Neural progenitor cell (in vitro differentiated cells): ENCODE results near the gene PEMT. TPM values are rescaled to one million over a fixed set of nuclear protein-coding genes. Genes with fewer than 3 reads are reported as not detected.

Experiments used
- DNase-seq: peaks from one replicate; pipeline ENCODE4 v3.0.0-alpha.2; 2016; ENCODE audit warnings: low spot score
- H2AFZ ChIP-seq: fragments of 200-600 bp; sonication (generic); replicated peaks from 2 replicates; pipeline ENCODE4 v1.6.1; 2016; ENCODE audit warnings: antibody characterized with exemption
- H3F3A ChIP-seq: fragments of 200-600 bp; sonication (generic); 2 replicates; pipeline ENCODE4 v1.6.1; 2016; ENCODE audit warnings: antibody characterized with exemption, low read depth
- H3K27ac ChIP-seq: fragments of 200-600 bp; sonication (generic); 2 replicates; pipeline ENCODE4 v1.5.1; 2016; ENCODE audit warnings: mild to moderate bottlenecking
- H3K27me3 ChIP-seq: fragments of 200-600 bp; sonication (generic); 2 replicates; pipeline ENCODE4 v1.6.1; 2016; ENCODE audit warnings: mild to moderate bottlenecking, moderate library complexity
- H3K36me3 ChIP-seq: fragments of 200-600 bp; sonication (generic); 2 replicates; pipeline ENCODE4 v1.5.1; 2016
- H3K4me1 ChIP-seq: fragments of 200-600 bp; sonication (generic); 2 replicates; pipeline ENCODE4 v1.6.1; 2016; ENCODE audit warnings: mixed run types
- H3K4me2 ChIP-seq: fragments of 200-600 bp; sonication (generic); 2 replicates; pipeline ENCODE4 v1.6.1; 2016
- H3K4me3 ChIP-seq: fragments of 200-600 bp; sonication (generic); 2 replicates; pipeline ENCODE4 v1.5.1; 2016
- H3K79me2 ChIP-seq: fragments of 200-600 bp; sonication (generic); 2 replicates; pipeline ENCODE4 v1.6.1; 2016; ENCODE audit warnings: low read depth
- H3K9ac ChIP-seq: fragments of 200-600 bp; sonication (generic); 2 replicates; pipeline ENCODE4 v1.6.1; 2016
- H3K9me3 ChIP-seq: fragments of 200-600 bp; sonication (generic); 2 replicates; pipeline ENCODE4 v1.5.1; 2016; ENCODE audit warnings: low read depth
- H4K20me1 ChIP-seq: fragments of 200-600 bp; sonication (generic); 2 replicates; pipeline ENCODE4 v1.6.1; 2016; ENCODE audit warnings: low read depth
- H3K27ac Mint-ChIP-seq: 3 replicates; pipeline ENCODE4 v1.8.0; 2021; ENCODE audit warnings: mixed read lengths
- H3K27me3 Mint-ChIP-seq: 2 replicates; pipeline ENCODE4 v1.8.0; 2022; ENCODE audit warnings: low read depth, mild to moderate bottlenecking, inconsistent platforms, moderate library complexity, mixed read lengths; ENCODE audit not compliant: insufficient read depth
- H3K36me3 Mint-ChIP-seq: 3 replicates; pipeline ENCODE4 v1.8.0; 2021; ENCODE audit warnings: mixed read lengths
- H3K4me1 Mint-ChIP-seq: 3 replicates; pipeline ENCODE4 v1.8.0; 2021; ENCODE audit warnings: mixed read lengths
- H3K4me3 Mint-ChIP-seq: 3 replicates; pipeline ENCODE4 v1.8.0; 2021; ENCODE audit warnings: mild to moderate bottlenecking, moderate library complexity, mixed read lengths
- H3K9me3 Mint-ChIP-seq: 3 replicates; pipeline ENCODE4 v1.8.0; 2020; ENCODE audit warnings: mixed read lengths
- CTCF ChIP-seq: fragments of 200-600 bp; sonication (generic); IDR thresholded peaks from 2 replicates; pipeline ENCODE4 v1.5.1; 2017; ENCODE audit warnings: antibody characterized with exemption, mild to moderate bottlenecking
- EZH2 ChIP-seq: fragments of 200-600 bp; sonication (generic); IDR thresholded peaks from 2 replicates; pipeline ENCODE4 v1.6.1; 2017; ENCODE audit warnings: antibody characterized with exemption, mild to moderate bottlenecking, moderate library complexity
- EZH2phosphoT487 ChIP-seq: fragments of 200-600 bp; sonication (generic); IDR thresholded peaks from 2 replicates; pipeline ENCODE4 v1.6.1; 2017; ENCODE audit warnings: antibody characterized with exemption
- total RNA-seq: library from RNA; depleted of rRNA; stranded (reverse); fragments of >200 nt; gene quantifications from 2 replicates; pipeline ENCODE4 v1.2.3, GENCODE V29; 2015; ENCODE audit warnings: low replicate concordance

PEMT gene
- total RNA-seq, 1 donor from 2014 or later, result 17.7 TPM

- DNase-seq, result no peak
- no peak overlapping the region for H3K4me3 ChIP-seq
- no peak overlapping the region for H3K4me2 ChIP-seq
- peaks cover 13% of the 10 kb centered on the region for H3K4me1 Mint-ChIP-seq
- H3K27me3 Mint-ChIP-seq, result peaks cover 4% of the 10 kb centered on the region
- no peak overlapping the region for H2AFZ ChIP-seq
- no peaks in the 10 kb centered on the region for H3K36me3 ChIP-seq
- no peaks in the 10 kb centered on the region for H3F3A ChIP-seq
- no peaks in the 10 kb centered on the region for H3K27me3 ChIP-seq
- H4K20me1 ChIP-seq, result peaks cover 5% of the 10 kb centered on the region
- H3K9me3 Mint-ChIP-seq, result no peaks in the 10 kb centered on the region
- H3K4me3 Mint-ChIP-seq, result no peak overlapping the region
- H3K36me3 Mint-ChIP-seq, result no peaks in the 10 kb centered on the region
- H3K9ac ChIP-seq, result no peak overlapping the region
- no peak for TF ChIP-seq CTCF
- no peak for TF ChIP-seq EZH2
- no peak for TF ChIP-seq EZH2phosphoT487
- no peaks in the 10 kb centered on the region for H3K9me3 ChIP-seq
- no peaks in the 10 kb centered on the region for H3K79me2 ChIP-seq
- no peaks in the 10 kb centered on the region for H3K4me1 ChIP-seq
- H3K27ac Mint-ChIP-seq, result peak overlapping the region; percentile 28
- no peak overlapping the region for H3K27ac ChIP-seq
Observed at GRCh38 chr17:17577373-17577772, 14.1 kb downstream of the PEMT start.

- H3K9me3 ChIP-seq, result no peaks in the 10 kb centered on the region
- Mint-ChIP-seq H3K36me3 (no peaks in the 10 kb centered on the region), H3K4me3 (no peak overlapping the region), H3K27me3 (peaks cover 4% of the 10 kb centered on the region), H3K27ac (no peak overlapping the region), H3K9me3 (no peaks in the 10 kb centered on the region), H3K4me1 (peaks cover 13% of the 10 kb centered on the region)
- no peaks in the 10 kb centered on the region for H3K4me1 ChIP-seq
- H4K20me1 ChIP-seq, result peaks cover 5% of the 10 kb centered on the region
- H3K27me3 ChIP-seq, result no peaks in the 10 kb centered on the region
- H3K4me3 ChIP-seq, result no peak overlapping the region
- no peak overlapping the region for H3K4me2 ChIP-seq
- H3F3A ChIP-seq, result no peaks in the 10 kb centered on the region
- no peaks in the 10 kb centered on the region for H3K79me2 ChIP-seq
- no peak for DNase-seq
- no peaks in the 10 kb centered on the region for H3K36me3 ChIP-seq
- TF ChIP-seq EZH2phosphoT487, result no peak
- H2AFZ ChIP-seq, result no peak overlapping the region
- H3K9ac ChIP-seq, result no peak overlapping the region
- H3K27ac ChIP-seq, result no peak overlapping the region
Observed at GRCh38 chr17:17576772-17577234, 14.7 kb downstream of the PEMT start.

- peaks cover 5% of the 10 kb centered on the region for H4K20me1 ChIP-seq
- Mint-ChIP-seq H3K9me3 (no peaks in the 10 kb centered on the region), H3K27me3 (peaks cover 5% of the 10 kb centered on the region), H3K4me3 (no peak overlapping the region), H3K4me1 (peaks cover 5% of the 10 kb centered on the region), H3K36me3 (no peaks in the 10 kb centered on the region), H3K27ac (peak overlapping the region; percentile 53)
- no peak overlapping the region for H3K4me3 ChIP-seq
- no peaks in the 10 kb centered on the region for H3F3A ChIP-seq
- no peak for TF ChIP-seq EZH2phosphoT487
- TF ChIP-seq CTCF, result no peak
- TF ChIP-seq EZH2, result no peak
- H3K4me2 ChIP-seq, result no peak overlapping the region
- H3K9me3 ChIP-seq, result no peaks in the 10 kb centered on the region
- no peaks in the 10 kb centered on the region for H3K36me3 ChIP-seq
- no peaks in the 10 kb centered on the region for H3K27me3 ChIP-seq
- no peaks in the 10 kb centered on the region for H3K79me2 ChIP-seq
- H3K4me1 ChIP-seq, result no peaks in the 10 kb centered on the region
- no peak overlapping the region for H3K9ac ChIP-seq
- no peak for DNase-seq
- no peak overlapping the region for H2AFZ ChIP-seq
- no peak overlapping the region for H3K27ac ChIP-seq
Observed at GRCh38 chr17:17575360-17576251, 15.9 kb downstream of the PEMT start.

GRCh38 chr17:17573912-17574311, 17.6 kb downstream of the PEMT start:
- H3K27ac ChIP-seq, result no peak overlapping the region
- Mint-ChIP-seq H3K9me3 (no peaks in the 10 kb centered on the region), H3K27ac (no peak overlapping the region), H3K36me3 (no peaks in the 10 kb centered on the region), H3K27me3 (peaks cover 6% of the 10 kb centered on the region), H3K4me1 (peaks cover 5% of the 10 kb centered on the region), H3K4me3 (no peak overlapping the region)
- no peaks in the 10 kb centered on the region for H3K36me3 ChIP-seq
- H3K9ac ChIP-seq, result no peak overlapping the region
- no peaks in the 10 kb centered on the region for H3F3A ChIP-seq
- no peaks in the 10 kb centered on the region for H3K27me3 ChIP-seq
- no peak overlapping the region for H2AFZ ChIP-seq
- no peaks in the 10 kb centered on the region for H3K79me2 ChIP-seq
- H4K20me1 ChIP-seq, result peaks cover 5% of the 10 kb centered on the region
- H3K4me3 ChIP-seq, result no peak overlapping the region
- no peak for TF ChIP-seq CTCF
- no peak for TF ChIP-seq EZH2
- TF ChIP-seq EZH2phosphoT487, result no peak
- DNase-seq, result no peak
- H3K9me3 ChIP-seq, result no peaks in the 10 kb centered on the region
- no peak overlapping the region for H3K4me2 ChIP-seq
- H3K4me1 ChIP-seq, result no peaks in the 10 kb centered on the region
